ENCODE measurements around the gene EML4.

DNA sequence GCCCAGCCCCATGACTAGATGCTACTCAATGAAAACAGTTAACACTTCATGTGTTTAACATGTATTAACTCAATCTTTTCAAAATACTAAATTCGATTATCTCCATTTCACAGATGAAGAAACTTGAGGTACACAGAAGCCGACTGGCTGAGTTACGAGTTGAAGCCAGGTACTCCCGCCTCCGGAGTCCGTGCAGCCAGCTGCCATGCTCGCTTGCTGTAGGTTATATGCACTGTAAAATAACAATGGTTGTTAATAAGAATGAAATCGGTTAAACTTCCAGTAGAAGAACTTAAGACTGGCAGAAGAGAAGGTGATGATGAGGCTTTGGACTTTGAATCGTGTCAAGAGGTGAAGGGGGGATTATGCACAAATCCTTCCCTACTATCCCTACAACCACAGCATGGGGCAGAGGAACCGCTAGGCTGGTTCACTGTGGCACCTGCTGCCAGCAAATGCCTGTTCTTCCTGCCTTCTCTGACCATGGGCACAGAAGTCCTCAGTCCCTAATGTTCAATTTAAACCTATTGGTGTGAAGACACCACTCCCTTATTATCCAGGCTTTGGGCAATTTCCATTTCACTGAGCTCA is 166.5 kb downstream of the EML4 start:
- TF ChIP-seq, protein P1, sequence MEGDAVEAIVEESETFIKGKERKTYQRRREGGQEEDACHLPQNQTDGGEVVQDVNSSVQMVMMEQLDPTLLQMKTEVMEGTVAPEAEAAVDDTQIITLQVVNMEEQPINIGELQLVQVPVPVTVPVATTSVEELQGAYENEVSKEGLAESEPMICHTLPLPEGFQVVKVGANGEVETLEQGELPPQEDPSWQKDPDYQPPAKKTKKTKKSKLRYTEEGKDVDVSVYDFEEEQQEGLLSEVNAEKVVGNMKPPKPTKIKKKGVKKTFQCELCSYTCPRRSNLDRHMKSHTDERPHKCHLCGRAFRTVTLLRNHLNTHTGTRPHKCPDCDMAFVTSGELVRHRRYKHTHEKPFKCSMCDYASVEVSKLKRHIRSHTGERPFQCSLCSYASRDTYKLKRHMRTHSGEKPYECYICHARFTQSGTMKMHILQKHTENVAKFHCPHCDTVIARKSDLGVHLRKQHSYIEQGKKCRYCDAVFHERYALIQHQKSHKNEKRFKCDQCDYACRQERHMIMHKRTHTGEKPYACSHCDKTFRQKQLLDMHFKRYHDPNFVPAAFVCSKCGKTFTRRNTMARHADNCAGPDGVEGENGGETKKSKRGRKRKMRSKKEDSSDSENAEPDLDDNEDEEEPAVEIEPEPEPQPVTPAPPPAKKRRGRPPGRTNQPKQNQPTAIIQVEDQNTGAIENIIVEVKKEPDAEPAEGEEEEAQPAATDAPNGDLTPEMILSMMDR (IDR thresholded peaks at IDR 0.05 in 4 of 5, conservative IDR thresholded peaks at IDR 0.05 in 1 of 5): no peak
- no peak for TF ChIP-seq POLR2A (IDR thresholded peaks at IDR 0.05)

Measured in gastrocnemius medialis (tissue), 4 donors.